ENCODE data around the gene SNX22.

The SNX22 gene

GRCh38 chr15:64158363-64159134, 7.0 kb downstream of the SNX22 start:
- DNase-seq, result no peak

DNA sequence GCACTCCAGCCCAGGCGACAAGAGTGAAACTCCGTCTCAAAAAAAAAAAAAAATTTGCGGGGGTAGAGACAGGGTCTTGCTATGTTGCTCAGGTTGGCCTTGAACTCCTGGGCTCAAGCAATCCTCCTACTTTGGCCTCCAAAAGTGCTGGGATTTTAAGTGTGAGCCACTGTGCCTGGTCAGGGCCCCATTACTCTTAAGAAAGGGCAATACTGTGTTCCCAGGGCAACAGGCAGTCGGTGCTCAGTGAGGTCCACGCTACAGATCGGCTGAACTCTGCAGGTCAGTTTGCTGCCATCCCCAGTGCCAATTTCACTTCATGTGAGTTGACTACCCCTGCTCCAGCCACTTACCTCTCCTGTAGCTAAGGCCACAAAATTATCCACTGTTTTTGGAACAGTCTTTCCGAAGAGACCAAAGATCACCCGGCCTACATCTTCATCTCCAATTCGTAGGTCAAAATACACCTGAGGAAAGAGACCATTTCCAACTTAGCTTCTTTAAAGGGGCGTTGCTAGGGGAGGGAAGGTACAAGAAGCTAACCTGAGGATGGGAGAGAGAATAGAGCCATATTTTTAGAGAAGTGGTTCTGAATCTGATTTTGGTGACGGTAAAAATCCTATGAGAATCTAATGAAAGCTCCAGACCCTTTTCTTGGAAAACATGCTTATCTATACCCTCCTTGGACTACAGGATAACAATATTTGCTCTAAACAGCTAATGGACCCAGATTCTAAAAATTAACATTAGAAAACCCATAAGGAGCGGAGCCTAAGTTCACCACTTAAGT, 10.4 kb downstream of the SNX22 start:
- DNase-seq, result no peak

DNA sequence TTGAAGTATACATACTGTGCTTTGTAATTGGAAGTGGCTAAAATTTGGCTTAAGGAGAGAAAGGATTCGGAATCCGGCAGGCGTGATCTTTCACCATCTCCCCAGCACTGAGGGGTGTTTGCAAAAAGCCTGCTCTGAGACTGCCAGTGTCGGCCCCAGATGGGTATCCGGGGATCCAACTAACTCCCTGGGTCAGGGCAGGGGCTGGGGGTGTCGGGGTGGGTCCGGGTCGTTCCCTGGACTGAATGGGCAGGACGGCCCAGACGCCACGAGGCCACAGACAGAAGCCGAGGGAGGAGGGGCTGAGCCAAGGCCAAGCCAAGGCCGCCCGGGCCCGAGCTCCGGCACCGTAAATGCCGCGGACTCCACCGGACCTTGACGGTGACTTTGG, 10.9 kb downstream of the SNX22 start:
- no peak for DNase-seq

DNA sequence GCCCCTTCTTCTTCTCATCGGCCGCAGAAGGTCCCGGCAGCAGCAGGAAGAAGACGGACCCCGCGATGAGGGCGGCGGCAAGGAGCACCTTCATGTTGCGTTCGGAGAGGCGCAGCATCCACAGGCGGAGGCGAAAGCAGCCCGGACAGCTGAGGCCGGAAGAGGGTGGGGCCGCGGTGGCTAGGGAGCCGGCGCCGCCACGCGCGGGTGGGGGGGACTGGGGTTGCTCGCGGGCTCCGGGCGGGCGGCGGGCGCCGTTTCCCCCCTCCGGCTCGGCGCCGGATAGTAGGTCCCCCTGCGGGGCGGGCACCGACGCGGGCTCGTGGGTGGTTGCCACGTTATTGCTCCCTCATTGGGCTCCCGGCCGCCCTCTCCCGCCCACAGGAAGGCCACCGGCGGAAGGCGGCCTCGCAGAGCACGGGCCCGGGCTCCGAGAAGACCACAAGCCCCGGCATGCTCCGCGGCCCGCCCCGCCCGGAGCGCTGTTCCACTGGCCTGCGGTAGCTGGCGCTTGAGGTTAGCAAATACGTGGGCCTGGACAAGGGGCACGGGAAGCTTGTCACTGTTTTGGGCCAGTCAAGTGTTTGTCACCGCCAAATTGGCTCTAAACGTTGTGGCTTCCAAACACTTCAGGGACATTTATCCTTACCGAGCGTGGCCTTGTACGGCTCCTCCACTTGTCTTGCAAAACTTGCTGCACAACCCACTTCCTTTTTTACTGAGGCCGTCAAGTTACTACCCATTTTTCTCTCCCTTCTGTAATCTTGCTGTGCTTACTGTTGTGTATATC, 11.5 kb downstream of the SNX22 start, which contains the start of gene PPIB:
Gene PPIB (minus strand): TSS at position 154 of the 790 bp plus-strand sequence. CDS start 36 bp downstream, at position 118.
- DNase-seq, result peak; percentile 91 to 94

GRCh38 chr15:64163659-64164362, 12.3 kb downstream of the SNX22 start:
- DNase-seq, result no peak

DNA sequence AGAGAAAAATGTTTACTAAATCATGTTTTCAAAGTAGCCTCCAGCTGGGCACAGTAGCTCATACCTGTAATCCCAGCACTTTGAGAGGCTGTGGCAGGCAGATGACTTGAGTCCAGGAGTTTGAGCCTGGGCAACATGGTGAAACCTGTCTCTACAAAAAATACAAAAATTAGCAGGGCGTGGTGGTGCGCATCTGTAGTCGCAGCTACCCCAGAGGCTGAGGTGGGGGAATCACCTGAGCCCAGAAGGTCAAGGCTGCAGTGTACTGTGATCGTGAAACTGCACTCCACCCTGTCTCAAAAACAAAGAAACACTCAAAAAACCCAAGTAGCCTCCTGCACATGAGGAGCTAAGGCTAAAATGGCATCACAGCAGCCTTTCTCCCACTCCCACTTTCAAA, 12.9 kb downstream of the SNX22 start:
- no peak for DNase-seq

- DNase-seq, result no peak
Observed at GRCh38 chr15:64166102-64166890, 14.8 kb downstream of the SNX22 start.

- DNase-seq, result no peak
Observed at GRCh38 chr15:64180235-64180824, 28.8 kb downstream of the SNX22 start.

DNA sequence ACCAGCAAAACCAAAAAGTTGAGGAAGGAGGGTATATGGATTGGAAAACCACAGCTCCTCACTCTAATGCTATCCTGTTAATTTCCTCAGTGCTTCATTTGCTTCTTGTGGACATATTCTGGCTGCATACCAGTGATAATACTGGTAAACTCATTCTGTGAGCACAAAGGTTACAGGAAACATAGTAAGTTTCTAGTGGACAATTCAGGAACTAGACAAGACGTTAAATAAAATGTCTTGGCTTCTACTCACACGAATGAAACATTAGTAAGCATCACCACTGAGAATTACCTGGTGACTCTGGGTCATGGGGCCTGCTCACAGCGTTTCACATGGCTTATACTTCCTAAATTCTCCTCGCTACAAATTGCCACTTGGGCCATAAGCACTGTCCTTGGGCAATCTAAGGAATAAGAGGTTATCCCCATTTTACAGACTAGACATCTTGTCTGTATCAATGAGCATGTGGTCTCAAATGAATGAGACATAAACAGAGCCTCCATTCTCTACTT, 31.4 kb downstream of the SNX22 start:
- DNase-seq, result no peak

DNA sequence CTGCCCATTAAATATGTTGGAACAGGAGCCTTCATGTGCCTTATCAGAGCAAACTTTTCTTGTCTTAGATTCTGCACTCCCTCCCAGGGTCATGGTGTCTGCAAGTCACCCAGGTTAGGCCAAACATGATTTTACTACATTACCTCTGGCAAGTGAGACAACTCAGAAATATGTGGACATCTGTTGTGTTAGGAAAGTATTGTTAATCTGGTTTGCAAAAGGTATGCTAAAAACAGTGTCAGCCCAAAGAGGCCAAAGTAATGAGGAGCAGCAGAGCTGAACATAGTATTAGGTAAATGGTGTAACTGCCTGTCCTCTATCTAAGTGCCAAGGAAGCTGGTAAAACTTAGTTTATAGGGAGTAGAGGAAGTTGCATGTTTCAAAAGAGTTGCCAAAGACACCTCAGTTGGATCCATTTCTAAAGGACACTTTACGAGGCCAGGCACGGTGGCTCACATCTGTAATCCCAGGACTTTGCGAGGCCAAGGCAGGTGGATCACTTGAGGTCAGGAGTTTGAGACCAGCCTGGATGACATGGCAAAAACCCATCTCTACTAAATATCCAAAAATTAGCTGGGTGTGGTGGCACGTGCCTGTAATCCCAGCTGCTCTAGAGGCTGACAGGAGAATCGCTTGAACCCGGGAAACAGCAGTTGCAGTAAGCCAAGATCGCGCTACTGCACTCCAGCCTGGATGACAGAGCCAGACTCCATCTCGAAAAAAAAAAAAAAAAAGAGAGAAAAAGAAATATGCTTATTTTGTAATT, 33.8 kb downstream of the SNX22 start:
- no peak for DNase-seq

DNA sequence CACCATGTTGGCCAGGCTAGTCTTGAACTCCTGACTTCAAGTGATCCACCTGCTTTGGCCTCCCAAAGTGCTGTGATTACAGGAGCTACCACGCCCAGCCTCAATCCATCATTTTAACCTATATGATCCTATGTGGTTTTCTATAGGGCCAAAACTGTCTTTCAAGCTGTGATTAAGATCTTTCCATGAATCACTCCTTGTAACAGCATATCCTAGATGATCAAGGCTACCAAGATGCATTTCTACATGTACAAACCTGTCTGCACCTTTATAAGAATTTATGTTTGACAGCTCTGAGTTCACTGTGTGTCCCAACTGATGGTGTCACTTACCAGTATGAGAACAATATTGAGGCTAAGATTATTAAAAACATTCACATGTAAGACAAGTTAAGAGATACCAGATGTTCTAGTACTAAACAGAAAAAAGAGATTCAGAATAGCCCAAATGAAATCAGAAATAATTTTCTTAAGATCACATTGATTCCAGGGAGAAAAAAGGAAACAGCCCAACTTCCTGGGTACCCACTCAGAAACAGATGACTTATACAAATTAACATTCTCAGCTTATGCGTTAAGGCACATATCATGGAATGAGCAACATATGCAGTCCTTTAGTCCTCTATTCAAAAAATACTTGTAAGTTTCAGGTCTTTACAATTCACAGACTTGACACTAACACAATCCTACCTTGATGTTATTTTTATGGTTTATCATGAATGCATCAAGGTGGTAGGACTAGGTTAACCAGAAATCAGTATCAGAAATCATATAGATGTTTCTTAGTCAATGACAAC, 36.1 kb downstream of the SNX22 start:
- no peak for DNase-seq

DNA sequence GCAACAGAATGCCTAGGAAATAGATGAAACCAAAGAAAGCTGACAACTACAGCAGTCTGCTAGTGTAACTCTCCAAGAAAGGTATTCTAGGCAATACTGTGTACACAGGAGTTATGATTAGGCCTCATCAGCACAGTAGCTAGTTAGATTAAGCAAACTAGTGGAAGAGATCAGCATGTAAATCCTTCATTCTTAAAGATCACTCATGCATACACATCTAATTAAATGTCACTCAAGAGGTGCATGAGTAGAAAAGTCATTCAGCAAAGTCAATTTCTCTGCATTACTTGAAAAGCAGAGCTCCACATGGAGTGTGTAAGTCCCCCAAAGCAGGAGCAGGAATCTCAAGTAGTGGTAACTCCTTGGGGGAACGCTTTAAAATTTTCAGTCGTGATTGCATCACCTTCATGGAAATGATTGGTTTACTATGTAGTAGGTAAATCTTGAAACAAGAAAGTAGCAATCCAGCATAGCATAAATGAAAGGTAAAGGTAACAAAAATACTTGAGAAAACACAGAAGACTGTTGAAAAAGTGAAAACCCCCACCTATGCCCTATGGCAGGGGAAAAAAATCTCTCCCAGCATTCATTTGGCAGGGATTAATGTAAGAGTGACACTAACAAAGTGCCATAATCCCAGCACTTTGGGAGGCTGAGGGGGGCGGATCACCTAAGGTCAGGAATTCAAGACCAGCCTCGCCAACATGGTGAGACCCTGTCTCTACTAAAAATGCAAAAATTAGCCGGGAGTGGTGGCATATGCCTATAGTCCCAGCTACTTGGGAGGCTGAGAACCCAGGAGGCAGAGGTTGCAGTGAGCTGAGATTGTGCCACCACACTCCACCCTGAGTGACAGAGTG, 40.7 kb downstream of the SNX22 start:
- DNase-seq, result no peak

GRCh38 chr15:64193971-64194370, 42.4 kb downstream of the SNX22 start:
- DNase-seq, result no peak

GRCh38 chr15:64197425-64197824, 45.9 kb downstream of the SNX22 start:
- no peak for DNase-seq

DNA sequence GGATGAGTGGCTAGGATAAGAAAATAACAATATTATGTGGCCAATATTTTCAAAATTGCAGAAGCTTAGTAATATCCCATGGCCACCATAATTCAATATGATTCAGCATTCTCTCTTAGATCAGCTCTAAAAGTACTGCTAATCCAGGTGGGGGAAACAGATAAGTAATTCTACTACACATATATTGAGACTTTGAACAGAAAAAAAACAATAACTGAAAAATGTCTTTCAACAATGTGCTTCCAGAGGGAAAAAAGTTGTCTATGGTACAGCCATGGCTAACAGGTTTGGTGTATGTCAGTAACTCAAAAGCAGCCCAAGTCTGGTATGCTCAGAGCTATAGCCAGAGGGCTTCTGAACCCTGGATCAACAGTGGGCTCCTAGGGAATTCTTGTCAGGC, 53.7 kb downstream of the SNX22 start:
- no peak for DNase-seq
